Adrenal gland (tissue), 12 donors: Measurements from ENCODE around the gene BUB3. TPM values are rescaled to one million over a fixed set of nuclear protein-coding genes. Genes with fewer than 3 reads are reported as not detected.

Experiments used
- DNase-seq, 7 donors: peaks; one replicate each; pipeline ENCODE4 v3.0.0-alpha.2; 2019 to 2020
- H3K27ac ChIP-seq, 5 donors: fragments of 200-600 bp; sonication (generic) in 4 of 5; 1 replicate in 3 of 5; 2 replicates in 2 of 5; pipeline versions ENCODE4 v1.5.1 to v1.8.0; 2016 to 2020; ENCODE audit warnings: mild to moderate bottlenecking in 1 of 5
- H3K27me3 ChIP-seq: fragments of 200-600 bp; 2 replicates; pipeline ENCODE4 v1.8.0; 2021
- H3K36me3 ChIP-seq, 2 donors: fragments of 200-600 bp; replicated peaks in 1 of 2; 1 replicate in 1 of 2; 2 replicates in 1 of 2; pipeline versions ENCODE4 v1.5.1 to v1.8.0; 2018 to 2022
- H3K4me1 ChIP-seq, 2 donors: fragments of 200-600 bp; replicated peaks in 1 of 2; 1 replicate in 1 of 2; 2 replicates in 1 of 2; pipeline versions ENCODE4 v1.5.1 to v1.8.0; 2018 to 2021
- H3K4me3 ChIP-seq, 4 donors: fragments of 200-600 bp; sonication (generic) in 3 of 4; one replicate each; pipeline ENCODE4 v1.5.1; 2016 to 2018
- H3K9me3 ChIP-seq, 3 donors: fragments of 200-600 bp; sonication (generic) in 1 of 3; replicated peaks in 1 of 3; 1 replicate in 2 of 3; 2 replicates in 1 of 3; pipeline versions ENCODE4 v1.5.1 to v1.8.0; 2016 to 2021
- CTCF ChIP-seq, 6 experiments: fragments of 450-650 bp in 4 of 6; fragments of 200-600 bp in 2 of 6; sonication (generic) in 1 of 6; IDR thresholded peaks; 1 replicate in 5 of 6; 2 replicates in 1 of 6; pipeline versions ENCODE4 v1.5.1 to v1.8.0; 2016 to 2021; ENCODE audit warnings: antibody characterized with exemption in 6 of 6, mild to moderate bottlenecking in 2 of 6, moderate library complexity in 1 of 6
- POLR2A ChIP-seq, 2 donors: fragments of 450-650 bp; IDR thresholded peaks; one replicate each; pipeline ENCODE4 v1.6.1; 2017; ENCODE audit warnings: antibody characterized with exemption in 2 of 2, mild to moderate bottlenecking in 2 of 2, moderate library complexity in 1 of 2
- WGBS, 4 donors: extraction: QIAGEN DNeasy Blood & Tissue Kit in 2 of 4; methylation state at CpG; one replicate each; pipeline versions ENCODE4 v1.1.5 to v1.1.7; 2013 to 2017; 5-methylcytosine and 5-hydroxymethylcytosine counted together
- intact Hi-C, 2 donors: fragments of 100-400 bp; cut with DNase I; formaldehyde crosslinking; loops; one replicate each; pipeline versions ENCODE4 v1.14.1 to v1.15.0; 2022 to 2023
- polyA plus RNA-seq, 3 donors: library from polyadenylated mRNA; stranded (reverse); fragments of 200-250 nt in 2 of 3; fragments of 350-450 nt in 1 of 3; fragmentation: Illumina TruSeq in 1 of 3; extraction: RNeasy Lipid Tissue Mini Kit (QIAGEN cat#74804) in 1 of 3; gene quantifications; one replicate each; pipeline ENCODE4 v1.2.3, GENCODE V29; 2013 to 2014
- total RNA-seq, 9 donors: library from RNA; depleted of rRNA in 4 of 9; stranded (reverse); fragments of >200 nt in 4 of 9; fragments of 120-200 nt in 1 of 9; fragmentation: NEBNext Ultra II Directional in 1 of 9; extraction: Animal tissue kit (Norgen Biotek cat#: 25700) in 1 of 9; gene quantifications; one replicate each; pipeline versions ENCODE4 v1.1.0 to v1.2.4, GENCODE V29; 2013 to 2023
- donor health status: healthy with polysubstance abuse.
- donor health status: Bipolar disorder and iron deficiency.
- donor health status: DM: yes; HTN: yes; CAD: no.
- donor health status: DM: no; HTN: no; CAD: no.
- donor health status: DM: no; HTN: no; CAD: no.
- donor health status: DM: yes; HTN: yes; CAD: no.

The BUB3 gene
- total and polyA plus RNA-seq, 12 donors, result 23.8 to 167 (median 106) TPM

- TF ChIP-seq POLR2A (IDR thresholded peaks at IDR 0.05), result no peak
- TF ChIP-seq CTCF (IDR thresholded peaks at IDR 0.05), result no peak
- DNase-seq, result no peak
- Histone ChIP-seq H3K4me1 (peaks cover 10 to 45% of the 10 kb centered on the region in 2 donors), H3K27me3 (peaks cover 37% of the 10 kb centered on the region), H3K4me3 (no peak overlapping the region), H3K9me3 (no peaks in the 10 kb centered on the region), H3K27ac (no peak overlapping the region), H3K36me3 (peaks cover 0 to 21% of the 10 kb centered on the region in 2 donors)
- intact Hi-C loops, result no loop called here
- 39 to 46% (median 43%) methylated on average over 9 of the region's 9 CpGs for WGBS, 4 donors
These were observed 613 bp upstream of the BUB3 start for GRCh38 chr10:123153486-123154091.

GRCh38 chr10:123154711-123155505 is 706 bp downstream of the BUB3 start:
- Histone ChIP-seq H3K36me3 (peaks cover 0 to 23% of the 10 kb centered on the region in 2 donors), H3K27me3 (peaks cover 24% of the 10 kb centered on the region), H3K4me3 (peak overlapping the region; percentile 70 to 96 (median 86)), H3K4me1 (peaks cover 4 to 49% of the 10 kb centered on the region in 2 donors), H3K9me3 (no peaks in the 10 kb centered on the region), H3K27ac (peak overlapping the region; percentile 83 to 95 (median 89))
- intact Hi-C loops, result no loop called here
- 3 to 16% (median 5%) methylated on average over 17 to 49 of the region's 49 CpGs for WGBS, 4 donors
- TF ChIP-seq POLR2A (IDR thresholded peaks at IDR 0.05) (no peak), CTCF (IDR thresholded peaks at IDR 0.05) (no peak)
- peak; percentile 55 to 77 (median 64) for DNase-seq

- no peak for DNase-seq
- H3K36me3 ChIP-seq, result peaks cover 0 to 31% of the 10 kb centered on the region in 2 donors
- H3K27ac ChIP-seq, result no peak overlapping the region
- no peak for TF ChIP-seq CTCF (IDR thresholded peaks at IDR 0.05)
- no peak for TF ChIP-seq POLR2A (IDR thresholded peaks at IDR 0.05)
- peaks cover 12% of the 10 kb centered on the region for H3K27me3 ChIP-seq
- H3K4me1 ChIP-seq, result peaks cover 3 to 50% of the 10 kb centered on the region in 2 donors
- no peak overlapping the region for H3K4me3 ChIP-seq
- no peaks in the 10 kb centered on the region for H3K9me3 ChIP-seq
- intact Hi-C loops, result no loop called here
- 50 to 71% (median 62%) methylated on average over 2 of the region's 2 CpGs for WGBS, 4 donors
These were observed 1.9 kb downstream of the BUB3 start for GRCh38 chr10:123156078-123156477.

GRCh38 chr10:123157210-123157609 is 3.0 kb downstream of the BUB3 start:
- H3K4me3 ChIP-seq, result no peak overlapping the region
- peaks cover 0 to 39% of the 10 kb centered on the region in 2 donors for H3K36me3 ChIP-seq
- peaks cover 3 to 50% of the 10 kb centered on the region in 2 donors for H3K4me1 ChIP-seq
- DNase-seq, result no peak
- intact Hi-C loops, result no loop called here
- H3K9me3 ChIP-seq, result no peaks in the 10 kb centered on the region
- no peak overlapping the region for H3K27ac ChIP-seq
- H3K27me3 ChIP-seq, result peaks cover under 1% of the 10 kb centered on the region
- TF ChIP-seq CTCF (IDR thresholded peaks at IDR 0.05) (no peak), POLR2A (IDR thresholded peaks at IDR 0.05) (no peak)
- WGBS, 4 donors, result 55 to 71% (median 68%) methylated on average over 3 of the region's 3 CpGs
